Gastrocnemius medialis (tissue), 4 donors: ENCODE measurements around the gene LZTS3. TPM values are rescaled to one million over a fixed set of nuclear protein-coding genes. Genes with fewer than 3 reads are reported as not detected.

ENCODE experiments used
- ATAC-seq, 2 donors: fragments of 150-250 bp; one replicate each; pipeline ENCODE4 v1.9.1; 2016
- DNase-seq, 2 donors: peaks; one replicate each; pipeline ENCODE4 v3.0.0-alpha.2; 2019
- H3K27ac ChIP-seq, 4 donors: fragments of 200-600 bp; sonication (generic); 1 replicate in 1 of 4; 2 replicates in 3 of 4; pipeline ENCODE4 v1.5.1; 2016 to 2018; ENCODE audit warnings: mild to moderate bottlenecking in 2 of 4, moderate library complexity in 1 of 4
- H3K27me3 ChIP-seq, 3 donors: fragments of 200-600 bp; sonication (generic) in 2 of 3; 1 replicate in 1 of 3; 2 replicates in 2 of 3; pipeline versions ENCODE4 v1.5.1 to v1.6.0; 2016 to 2019; ENCODE audit warnings: mild to moderate bottlenecking in 1 of 3, moderate library complexity in 1 of 3
- H3K36me3 ChIP-seq, 2 donors: fragments of 200-600 bp; sonication (generic) in 1 of 2; one replicate each; pipeline ENCODE4 v1.5.1; 2017 to 2018
- H3K4me1 ChIP-seq, 2 donors: fragments of 200-600 bp; sonication (generic) in 1 of 2; one replicate each; pipeline ENCODE4 v1.5.1; 2016 to 2017; ENCODE audit warnings: mild to moderate bottlenecking in 2 of 2
- H3K4me3 ChIP-seq, 4 donors: fragments of 200-600 bp; sonication (generic) in 3 of 4; 1 replicate in 1 of 4; 2 replicates in 3 of 4; pipeline ENCODE4 v1.5.1; 2016 to 2019; ENCODE audit warnings: mild to moderate bottlenecking in 2 of 4
- H3K9me3 ChIP-seq, 3 donors: fragments of 200-600 bp; sonication (generic) in 2 of 3; 1 replicate in 1 of 3; 2 replicates in 2 of 3; pipeline ENCODE4 v1.5.1; 2016 to 2019
- CTCF ChIP-seq, 5 experiments: fragments of 450-650 bp in 3 of 5; fragments of 200-600 bp in 2 of 5; sonication (generic) in 2 of 5; IDR thresholded peaks in 4 of 5; conservative IDR thresholded peaks in 1 of 5; 1 replicate in 4 of 5; 2 replicates in 1 of 5; pipeline ENCODE4 v1.5.1; 2016 to 2019; ENCODE audit warnings: antibody characterized with exemption in 5 of 5, mild to moderate bottlenecking in 3 of 5, moderate library complexity in 3 of 5
- POLR2A ChIP-seq, 2 donors: fragments of 450-650 bp; IDR thresholded peaks; one replicate each; pipeline ENCODE4 v1.6.1; 2017; ENCODE audit warnings: antibody characterized with exemption in 2 of 2, mild to moderate bottlenecking in 2 of 2, moderate library complexity in 2 of 2
- in situ Hi-C, 4 donors: fragments of 200-750 bp; cut with MboI; loops; one replicate each; pipeline versions ENCODE4 v1.15.0 to v1.8.0; 2017; ENCODE audit warnings: low sequenced_read_pairs in 4 of 4
- intact Hi-C: fragments of 100-400 bp; cut with DNase I; formaldehyde crosslinking; loops from one replicate; pipeline ENCODE4 v1.15.1; 2023; ENCODE audit warnings: low total_unique reads
- total RNA-seq, 4 donors: library from RNA; depleted of rRNA; stranded (reverse); fragments of >200 nt; gene quantifications; one replicate each; pipeline versions ENCODE4 v1.1.0 to v1.2.3, GENCODE V29; 2016

The LZTS3 gene
- total RNA-seq, 4 donors from 2014 or later, result 15.3 to 33.4 (median 18.9) TPM

- Histone ChIP-seq H3K4me3 (no peak overlapping the region), H3K27me3 (no peaks in the 10 kb centered on the region), H3K4me1 (no peaks in the 10 kb centered on the region), H3K9me3 (no peaks in the 10 kb centered on the region), H3K27ac (no peak overlapping the region), H3K36me3 (peaks cover 3 to 80% of the 10 kb centered on the region in 2 donors)
- DNase-seq, result no peak
- ATAC-seq, result no peak
- in situ Hi-C loops, result loop anchor here in 1 of 4 donors (25.0 kb wide), 1 partner anchor 132 kb away; the partner anchor contains the start of gene OXT
- TF ChIP-seq CTCF (IDR thresholded peaks at IDR 0.05 in 4 of 5, conservative IDR thresholded peaks at IDR 0.05 in 1 of 5) (no peak), POLR2A (IDR thresholded peaks at IDR 0.05) (no peak)
- intact Hi-C loops, result no loop called here
These were observed 20.7 kb upstream of the LZTS3 start for GRCh38 chr20:3193806-3194616.

- Histone ChIP-seq H3K4me1 (no peaks in the 10 kb centered on the region), H3K4me3 (no peak overlapping the region), H3K27ac (no peak overlapping the region), H3K27me3 (no peaks in the 10 kb centered on the region), H3K36me3 (peaks cover 3 to 68% of the 10 kb centered on the region in 2 donors), H3K9me3 (no peaks in the 10 kb centered on the region)
- DNase-seq, result no peak
- no peak for ATAC-seq
- in situ Hi-C loops (loop anchor here in 1 of 4 donors (25.0 kb wide), 1 partner anchor 130 kb away; the partner anchor contains the start of gene OXT), intact Hi-C loops (no loop called here)
- no peak for TF ChIP-seq CTCF (IDR thresholded peaks at IDR 0.05 in 4 of 5, conservative IDR thresholded peaks at IDR 0.05 in 1 of 5)
- no peak for TF ChIP-seq POLR2A (IDR thresholded peaks at IDR 0.05)
These were observed 19.1 kb upstream of the LZTS3 start for GRCh38 chr20:3192226-3193015.

- no peaks in the 10 kb centered on the region for H3K9me3 ChIP-seq
- in situ Hi-C loops (loop anchor here in 1 of 4 donors (25.0 kb wide), 1 partner anchor 128 kb away; the partner anchor contains the start of gene OXT), intact Hi-C loops (no loop called here)
- peaks cover 3 to 59% of the 10 kb centered on the region in 2 donors for H3K36me3 ChIP-seq
- H3K4me3 ChIP-seq, result no peak overlapping the region
- no peak for ATAC-seq
- H3K4me1 ChIP-seq, result no peaks in the 10 kb centered on the region
- no peak overlapping the region for H3K27ac ChIP-seq
- H3K27me3 ChIP-seq, result no peaks in the 10 kb centered on the region
- no peak for DNase-seq
- TF ChIP-seq POLR2A (IDR thresholded peaks at IDR 0.05) (no peak), CTCF (IDR thresholded peaks at IDR 0.05 in 4 of 5, conservative IDR thresholded peaks at IDR 0.05 in 1 of 5) (no peak)
These were observed 17.3 kb upstream of the LZTS3 start for GRCh38 chr20:3190681-3191111.

- H3K27ac ChIP-seq, result no peak overlapping the region
- TF ChIP-seq CTCF (IDR thresholded peaks at IDR 0.05 in 4 of 5, conservative IDR thresholded peaks at IDR 0.05 in 1 of 5), result no peak
- no peak for TF ChIP-seq POLR2A (IDR thresholded peaks at IDR 0.05)
- ATAC-seq, result no peak
These were observed 16.3 kb upstream of the LZTS3 start for GRCh38 chr20:3189561-3190131.

More at GRCh38 chr20:3189561-3190131, 16.3 kb upstream of the LZTS3 start:
- intact Hi-C loops (no loop called here), in situ Hi-C loops (loop anchor here in 1 of 4 donors (25.0 kb wide), 1 partner anchor 127 kb away; the partner anchor contains the start of gene OXT)
- no peaks in the 10 kb centered on the region for H3K4me1 ChIP-seq
- H3K27me3 ChIP-seq, result no peaks in the 10 kb centered on the region
- no peak for DNase-seq
- peaks cover 2 to 49% of the 10 kb centered on the region in 2 donors for H3K36me3 ChIP-seq
- no peak overlapping the region for H3K4me3 ChIP-seq
- no peaks in the 10 kb centered on the region for H3K9me3 ChIP-seq
